HCEC 1CT (cell line): ENCODE measurements around the gene PIK3C2B.
A peak's percentile ranks its signal among the peaks of the same experiment; 100 is the strongest.
"Not testable (repeated sequence)": the region's sequence is repeated elsewhere in the genome, so short reads cannot be mapped to it uniquely, and the experiment has no call there.

Experiments used
- DNase-seq: peaks from one replicate; pipeline ENCODE4 v3.0.0-alpha.2; 2017

Gene PIK3C2B

GRCh38 chr1:204506201-204506968 is 11.8 kb upstream of the PIK3C2B start:
- peak; percentile 85 for DNase-seq

GRCh38 chr1:204505674-204506200 is 11.1 kb upstream of the PIK3C2B start:
- no peak for DNase-seq

DNA sequence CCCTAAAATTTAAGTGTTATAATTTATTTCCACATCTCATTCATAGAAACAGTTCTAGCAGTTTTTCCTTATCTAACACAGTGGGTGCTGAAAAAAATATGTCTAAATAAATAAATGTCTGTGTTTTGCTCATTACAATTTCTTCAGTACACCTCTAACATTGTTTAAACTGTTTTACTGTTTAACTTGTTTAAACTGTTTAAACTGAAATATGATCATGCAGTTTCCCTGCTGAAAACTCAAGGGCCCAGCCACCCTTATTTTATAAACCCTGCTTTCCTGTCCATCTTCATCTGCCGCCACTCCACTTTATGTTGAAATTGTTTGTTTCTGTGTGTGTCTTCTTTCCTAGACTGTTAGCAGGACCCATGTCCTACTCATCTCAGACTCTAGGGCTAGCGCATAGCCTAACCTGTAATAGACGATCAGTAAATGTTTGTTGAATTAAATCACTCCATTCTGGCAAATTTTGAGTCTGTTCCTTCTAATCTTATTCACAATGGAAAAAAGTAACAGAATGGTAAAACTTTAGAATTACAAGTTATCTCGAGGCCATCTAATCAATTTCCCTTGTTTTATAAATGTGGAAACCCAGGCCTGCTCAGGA is 9.4 kb upstream of the PIK3C2B start:
- no peak for DNase-seq

DNA sequence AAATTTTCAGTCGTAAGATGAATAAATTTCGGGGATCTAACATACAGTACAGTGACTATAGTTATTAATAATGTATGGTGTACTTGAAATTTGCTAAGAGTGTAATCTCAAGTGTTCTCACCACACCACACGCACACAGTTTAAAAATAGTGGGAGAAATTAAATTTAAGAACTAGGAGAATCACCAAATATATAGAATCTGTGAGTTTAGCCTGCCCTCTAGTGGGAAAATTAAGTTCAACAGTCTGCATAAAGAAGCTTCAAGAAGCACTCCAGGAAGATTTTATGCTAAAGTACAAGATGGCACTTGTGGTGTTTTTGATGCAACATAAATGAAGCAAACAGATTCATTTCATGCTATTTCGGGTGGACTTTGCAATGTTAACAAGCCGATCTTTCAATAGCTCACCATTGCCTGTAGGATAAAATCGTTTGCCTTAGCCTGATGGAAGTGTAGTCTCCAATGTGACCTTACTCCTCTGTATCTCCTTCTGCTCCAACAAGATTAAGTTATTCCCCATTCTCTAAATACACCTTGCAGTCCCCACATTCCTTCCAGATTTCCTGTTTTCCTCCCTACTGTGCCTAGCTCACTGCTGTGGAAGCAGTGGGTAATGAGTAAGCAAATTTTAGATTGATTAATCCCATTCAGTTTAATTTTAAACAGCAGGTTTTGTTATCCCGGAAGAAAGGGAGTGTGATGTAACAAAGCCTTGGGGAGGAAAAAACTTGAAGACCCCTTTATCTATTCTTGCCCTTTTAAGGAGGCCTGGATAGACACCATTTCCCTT is 8.7 kb upstream of the PIK3C2B start:
- DNase-seq, result peak; percentile 60

DNA sequence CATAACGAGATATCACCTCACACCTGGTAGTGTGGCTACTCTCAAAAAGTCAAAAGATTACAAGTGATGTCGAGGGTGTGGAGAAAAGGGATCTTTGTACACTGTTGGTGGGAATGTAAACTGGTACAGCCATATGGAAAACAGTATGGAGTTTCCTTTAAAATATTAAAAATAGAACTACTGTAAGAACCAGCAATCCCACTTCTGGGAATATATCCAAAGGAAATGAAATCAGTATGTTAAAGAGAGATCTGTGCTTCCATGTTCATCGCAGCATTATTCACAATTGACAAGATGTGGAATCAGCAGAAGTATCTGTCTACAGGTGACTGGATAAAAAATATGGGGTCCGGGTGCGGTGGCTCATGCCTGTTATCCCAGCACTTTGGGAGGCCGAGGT is 7.6 kb upstream of the PIK3C2B start:
- DNase-seq, result no peak

GRCh38 chr1:204499511-204500468 is 5.2 kb upstream of the PIK3C2B start:
- DNase-seq, result no peak

DNA sequence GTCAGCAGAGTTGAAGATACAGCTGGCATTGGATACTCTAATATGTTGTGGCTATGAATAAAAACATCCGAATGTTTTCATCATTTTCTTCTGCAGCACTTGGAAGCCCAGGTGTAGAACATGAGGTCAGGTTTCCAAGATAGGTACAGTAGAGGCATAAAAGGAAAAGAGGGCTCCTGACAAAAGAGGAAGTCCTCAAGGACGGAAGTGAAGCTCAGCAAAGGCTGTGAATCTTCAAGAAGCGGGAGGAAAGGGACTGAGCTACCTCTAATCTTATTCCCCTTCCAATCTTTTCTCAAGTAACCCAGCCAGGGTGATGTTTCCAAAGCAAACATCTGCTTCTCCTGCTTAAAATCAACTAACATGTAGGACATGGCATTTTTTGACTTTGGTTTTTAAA is 4.4 kb upstream of the PIK3C2B start:
- no peak for DNase-seq

DNA sequence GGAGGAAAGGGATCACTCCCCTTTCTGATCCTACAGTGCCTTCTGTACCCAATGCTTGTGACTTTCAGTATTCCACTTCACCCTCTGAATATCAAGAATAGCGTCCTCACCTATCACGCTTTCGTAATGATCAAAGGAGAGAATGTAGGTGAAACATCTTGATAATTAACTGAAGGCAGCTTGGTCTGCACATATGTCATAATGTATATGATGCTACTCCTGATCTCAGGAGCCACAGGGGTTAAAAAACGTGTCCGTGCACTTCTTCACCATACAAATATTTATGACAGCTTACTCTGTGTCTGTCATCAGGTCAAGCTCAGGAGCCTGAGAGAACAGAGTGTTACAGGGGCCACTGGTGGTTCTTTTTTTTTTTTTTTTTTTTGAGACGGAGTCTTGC is 1.2 kb upstream of the PIK3C2B start:
- DNase-seq, result no peak

- DNase-seq, result no peak
Observed at GRCh38 chr1:204495078-204495753, 611 bp upstream of the PIK3C2B start.

DNA sequence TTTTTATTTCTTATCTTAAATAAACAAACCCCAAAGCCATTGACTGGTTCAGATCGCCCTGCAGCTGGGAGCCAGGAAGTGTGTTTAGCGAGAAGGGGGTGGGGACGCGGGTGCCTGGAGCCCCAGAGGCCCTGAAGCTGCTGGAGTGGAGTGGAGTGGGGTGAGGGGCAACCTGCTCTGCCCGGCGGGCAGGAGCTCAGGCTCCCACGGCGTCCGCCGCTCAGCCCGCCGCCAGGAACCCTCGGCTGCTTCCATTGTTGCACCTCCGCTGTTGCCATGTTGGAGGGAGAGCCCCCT is 673 bp downstream of the PIK3C2B start:
- DNase-seq, result no peak

DNA sequence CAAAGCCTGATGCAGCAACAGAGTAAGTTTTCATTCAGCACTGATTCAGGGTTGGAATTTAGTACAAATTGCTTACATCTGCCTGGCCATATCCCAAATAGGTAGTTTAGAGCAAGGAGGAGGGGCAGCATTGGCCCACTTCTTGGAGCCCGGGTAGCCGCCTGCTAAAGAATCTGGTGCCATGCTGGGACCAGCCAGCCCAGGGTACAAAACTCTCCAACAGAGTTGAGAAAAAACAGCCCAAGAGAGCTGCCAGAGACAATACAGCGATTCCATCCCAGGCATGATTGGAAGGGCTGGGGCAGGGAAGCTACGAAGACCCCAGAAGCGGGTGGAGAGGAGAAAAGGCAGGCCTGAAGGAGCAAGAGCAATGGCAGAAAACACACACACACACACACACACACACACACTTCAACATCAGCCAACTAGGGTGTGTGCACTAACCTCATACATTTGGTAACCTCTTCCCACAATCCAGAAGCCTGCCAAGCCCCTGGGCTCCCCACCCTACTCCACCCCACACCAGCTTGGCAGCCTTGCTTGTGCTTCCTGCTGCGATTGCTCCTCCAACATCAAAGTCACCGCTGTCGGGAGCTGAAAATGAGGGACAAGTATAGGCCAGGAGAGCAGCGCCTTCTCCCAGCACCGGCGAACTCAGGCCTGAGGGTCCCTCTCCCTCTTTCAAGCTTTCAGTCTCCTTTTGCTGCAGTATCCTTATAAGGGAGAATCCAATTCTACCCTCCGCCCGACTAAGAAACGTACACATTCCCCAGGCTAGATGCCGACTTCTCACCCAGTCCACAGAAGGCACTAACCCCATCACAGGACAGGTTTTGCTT is 1.2 kb downstream of the PIK3C2B start:
- no peak for DNase-seq

GRCh38 chr1:204491655-204492054 is 3.0 kb downstream of the PIK3C2B start:
- no peak for DNase-seq

GRCh38 chr1:204487256-204487615 is 7.4 kb downstream of the PIK3C2B start:
- peak; percentile 41 for DNase-seq

GRCh38 chr1:204486513-204487255 is 7.9 kb downstream of the PIK3C2B start:
- DNase-seq, result not testable (repeated sequence)

DNA sequence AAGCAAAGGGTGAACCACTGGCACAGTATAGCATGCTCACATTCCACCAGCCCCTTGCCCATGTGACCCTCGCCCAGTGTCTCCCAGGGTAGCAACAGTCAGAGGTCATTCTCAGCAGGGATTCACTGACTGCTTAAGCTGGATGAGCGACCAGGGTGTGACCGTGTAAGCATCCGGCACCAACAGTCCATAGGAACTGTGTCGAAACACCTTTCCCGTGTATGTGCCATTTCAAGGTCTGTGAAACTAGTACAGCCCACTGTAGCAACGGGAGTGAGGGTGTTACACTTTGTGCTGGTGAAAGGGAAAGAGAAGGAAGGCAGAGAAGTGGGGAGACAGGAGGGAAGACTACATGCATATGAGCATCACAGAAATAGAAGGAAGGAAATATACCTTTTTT is 10.8 kb downstream of the PIK3C2B start:
- DNase-seq, result no peak

DNA sequence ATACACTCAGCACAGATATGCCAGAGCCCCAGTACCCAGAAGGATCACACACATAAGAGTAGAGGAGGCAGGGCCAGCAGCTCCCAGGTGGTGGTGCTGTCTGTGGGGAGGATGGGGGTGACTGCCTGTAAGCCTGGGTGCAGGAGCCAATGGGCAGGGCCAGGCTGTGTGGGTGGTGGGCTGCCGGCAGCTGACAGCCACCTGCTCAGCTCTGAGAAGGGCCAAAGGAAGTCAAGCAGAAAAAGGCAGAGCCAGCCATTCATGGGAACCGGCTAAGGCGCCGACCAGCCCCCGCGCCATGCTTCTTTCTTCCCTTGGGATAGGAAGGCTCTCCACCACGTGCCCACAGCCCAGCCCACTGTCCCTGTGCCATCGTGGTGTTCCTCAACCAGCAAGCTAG is 14.1 kb downstream of the PIK3C2B start:
- DNase-seq, result no peak

DNA sequence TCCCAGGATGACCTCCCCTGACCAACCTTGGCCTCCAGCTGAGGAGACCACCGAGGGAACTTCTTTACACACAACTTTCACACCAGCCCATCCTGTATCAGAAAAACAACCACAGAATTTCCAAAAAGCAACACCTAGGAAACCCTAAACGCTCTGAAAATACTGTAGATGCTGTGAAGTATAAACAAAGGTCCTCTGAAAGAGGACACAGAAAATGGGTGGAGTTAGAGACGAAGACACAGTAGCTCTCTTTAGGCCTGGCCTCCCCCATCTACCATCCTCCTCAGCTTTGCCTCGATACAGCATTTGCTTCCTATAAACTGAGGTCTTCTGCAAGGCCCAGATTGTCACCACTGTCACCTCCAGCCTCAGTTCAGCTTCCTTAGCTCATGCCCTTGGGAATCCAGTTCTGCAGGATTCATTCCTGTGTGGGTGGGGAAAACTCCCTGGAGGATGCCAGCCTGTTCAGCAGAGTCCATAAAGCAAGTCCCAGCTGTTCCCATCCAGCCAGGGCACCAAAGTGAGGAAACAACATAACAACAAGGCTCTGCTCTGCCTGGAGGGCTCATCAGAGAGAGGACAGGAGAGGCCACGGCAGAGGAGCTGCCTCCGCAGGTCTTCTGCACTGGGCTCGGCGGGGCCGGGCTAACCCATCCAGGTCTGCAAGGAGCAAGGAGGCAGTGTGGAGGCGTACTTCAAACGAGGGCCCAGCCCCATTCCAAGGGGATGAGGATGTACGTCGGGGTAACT is 15.0 kb downstream of the PIK3C2B start:
- no peak for DNase-seq

DNA sequence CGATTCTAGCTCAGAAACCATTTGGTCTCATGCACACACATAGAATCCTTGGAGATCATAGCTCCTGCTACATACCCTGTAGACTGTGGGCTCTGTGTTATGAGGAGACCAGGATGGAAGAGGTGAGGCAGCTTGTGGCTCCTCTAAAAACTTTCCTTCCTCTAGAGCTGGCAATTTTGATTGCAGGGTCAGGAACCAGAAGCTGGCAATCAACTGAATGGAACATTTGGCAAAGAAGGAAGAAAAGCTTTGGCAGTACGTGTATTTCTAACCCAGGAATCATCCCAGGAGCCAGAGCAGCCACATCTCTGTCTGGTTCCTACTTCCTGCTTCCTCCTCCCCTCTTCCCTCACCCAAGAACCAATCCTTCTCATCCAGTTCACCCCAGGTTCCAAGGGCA is 15.7 kb downstream of the PIK3C2B start:
- DNase-seq, result no peak

DNA sequence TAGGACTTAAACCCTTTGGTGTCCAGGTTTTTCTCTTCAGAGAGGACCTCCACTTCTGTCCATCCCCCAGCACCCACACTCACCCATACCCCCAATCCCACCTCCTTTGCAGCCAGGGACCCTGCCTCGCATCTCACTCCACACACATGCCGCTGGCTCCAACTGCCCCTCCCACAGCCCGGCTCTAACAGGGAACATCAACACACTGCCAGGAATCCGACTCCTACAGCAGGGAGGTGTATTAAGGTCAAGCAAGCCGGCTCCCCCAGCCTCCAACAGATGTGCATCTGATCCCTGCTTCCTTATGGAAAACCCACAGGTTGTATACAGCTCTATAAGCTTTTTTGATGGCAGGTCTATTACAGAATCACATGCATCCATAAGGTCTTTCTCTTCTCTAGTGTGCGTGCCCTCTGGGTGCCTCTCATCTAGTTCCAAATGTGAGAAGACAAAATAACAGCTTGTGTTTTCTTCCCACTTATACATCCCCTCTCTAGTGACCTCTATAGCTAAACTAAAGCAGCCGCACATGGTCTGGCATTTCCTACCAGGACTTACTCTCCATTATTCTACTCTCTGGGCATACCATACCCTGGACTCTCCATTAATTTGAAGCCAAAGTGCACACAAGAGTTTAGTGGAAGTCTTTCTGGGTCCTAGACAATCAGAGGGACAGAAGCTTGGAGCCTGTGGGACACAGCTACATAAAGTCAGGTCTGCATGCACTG is 16.3 kb downstream of the PIK3C2B start:
- no peak for DNase-seq
